Epithelial cell of esophagus (primary cell): ENCODE measurements around the gene CENPN.
A peak's percentile ranks its signal among the peaks of the same experiment; 100 is the strongest.

Experiments used
- DNase-seq: peaks from one replicate; pipeline ENCODE4 v3.0.0; 2010; ENCODE audit warnings: low read depth
- H3K4me3 ChIP-seq: 2 replicates; pipeline ENCODE4 v1.5.1; 2011; ENCODE audit warnings: mild to moderate bottlenecking, low read length, control low read depth
- CTCF ChIP-seq: IDR thresholded peaks from 2 replicates; pipeline ENCODE4 v1.5.1; 2011; ENCODE audit warnings: low read depth, mild to moderate bottlenecking, low read length, control low read depth, inconsistent platforms; ENCODE audit not compliant: insufficient read depth; ENCODE audit errors: missing control alignments

The CENPN gene

GRCh38 chr16:81073560-81074330, 66.7 kb downstream of the CENPN start:
- H3K4me3 ChIP-seq = no peak overlapping the region
- no peak for DNase-seq
- TF ChIP-seq CTCF = no peak

GRCh38 chr16:81076566-81077075, 69.6 kb downstream of the CENPN start:
- DNase-seq = peak; percentile 87
- no peak for TF ChIP-seq CTCF
- peak overlapping the region; percentile 52 for H3K4me3 ChIP-seq

- peak; percentile 96 for DNase-seq
- TF ChIP-seq CTCF = no peak
- peak within 1 kb of the TSS; percentile 52 for H3K4me3 ChIP-seq
Measured at GRCh38 chr16:81077076-81077940, 70.3 kb downstream of the CENPN start, which contains the start of gene C16orf46. Gene C16orf46 (minus strand): TSS chr16:81077238. CDS start chr16:81063955, 13,283 bp downstream.

GRCh38 chr16:81080233-81080632, 73.2 kb downstream of the CENPN start:
- no peak for DNase-seq
- no peak overlapping the region for H3K4me3 ChIP-seq
- no peak for TF ChIP-seq CTCF

- DNase-seq = no peak
- H3K4me3 ChIP-seq = no peak overlapping the region
- TF ChIP-seq CTCF = no peak
Measured at GRCh38 chr16:81081014-81081413, 74.0 kb downstream of the CENPN start.
